Measurements from ENCODE around the gene PEAK3. TPM values are rescaled to one million over a fixed set of nuclear protein-coding genes. Genes with fewer than 3 reads are reported as not detected.

PEAK3 gene
- total and polyA plus RNA-seq, 10 of the 15 experiments (the other 5 are each of a cell fraction or from before 2014, with no cell fraction given): 0.03 to 0.10 (median 0.05) TPM; not detected in 7

- TF ChIP-seq PRDM15 (CRISPR knock-in tag; IDR thresholded peaks at IDR 0.05) (no peak), MTA2 (IDR thresholded peaks at IDR 0.05; ENCODE audit: low read depth) (peak; percentile 71), CEBPZ (IDR thresholded peaks at IDR 0.05; ENCODE audit: low read depth, low read length) (no peak), POLR2AphosphoS2 (IDR thresholded peaks at IDR 0.05; ENCODE audit: low read depth, low read length) (0 out of 2 replicates have a peak, but pooled peaks have one; percentile 43), PAX8 (IDR thresholded peaks at IDR 0.05) (no peak), NFXL1 (IDR thresholded peaks at IDR 0.05; ENCODE audit: borderline replicate concordance) (no peak), BRCA1 (IDR thresholded peaks at IDR 0.05; ENCODE audit: low read depth, low read length) (no peak), RAD21 (IDR thresholded peaks at IDR 0.05; ENCODE audit: insufficient read depth, low read depth, low read length) (peak; percentile 94), MLLT1 (IDR thresholded peaks at IDR 0.05) (no peak), CREM (IDR thresholded peaks at IDR 0.05; ENCODE audit: low read depth) (peak; percentile 41), FOXK2 (IDR thresholded peaks at IDR 0.05) (no peak; the same call in 1 of the 2 replicates)
- TF ChIP-seq, protein P1, sequence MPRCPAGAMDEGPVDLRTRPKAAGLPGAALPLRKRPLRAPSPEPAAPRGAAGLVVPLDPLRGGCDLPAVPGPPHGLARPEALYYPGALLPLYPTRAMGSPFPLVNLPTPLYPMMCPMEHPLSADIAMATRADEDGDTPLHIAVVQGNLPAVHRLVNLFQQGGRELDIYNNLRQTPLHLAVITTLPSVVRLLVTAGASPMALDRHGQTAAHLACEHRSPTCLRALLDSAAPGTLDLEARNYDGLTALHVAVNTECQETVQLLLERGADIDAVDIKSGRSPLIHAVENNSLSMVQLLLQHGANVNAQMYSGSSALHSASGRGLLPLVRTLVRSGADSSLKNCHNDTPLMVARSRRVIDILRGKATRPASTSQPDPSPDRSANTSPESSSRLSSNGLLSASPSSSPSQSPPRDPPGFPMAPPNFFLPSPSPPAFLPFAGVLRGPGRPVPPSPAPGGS (IDR thresholded peaks at IDR 0.05; ENCODE audit: borderline replicate concordance, insufficient read depth, low read depth, low read length, poor library complexity, severe bottlenecking): no peak
- TF ChIP-seq, protein P2, sequence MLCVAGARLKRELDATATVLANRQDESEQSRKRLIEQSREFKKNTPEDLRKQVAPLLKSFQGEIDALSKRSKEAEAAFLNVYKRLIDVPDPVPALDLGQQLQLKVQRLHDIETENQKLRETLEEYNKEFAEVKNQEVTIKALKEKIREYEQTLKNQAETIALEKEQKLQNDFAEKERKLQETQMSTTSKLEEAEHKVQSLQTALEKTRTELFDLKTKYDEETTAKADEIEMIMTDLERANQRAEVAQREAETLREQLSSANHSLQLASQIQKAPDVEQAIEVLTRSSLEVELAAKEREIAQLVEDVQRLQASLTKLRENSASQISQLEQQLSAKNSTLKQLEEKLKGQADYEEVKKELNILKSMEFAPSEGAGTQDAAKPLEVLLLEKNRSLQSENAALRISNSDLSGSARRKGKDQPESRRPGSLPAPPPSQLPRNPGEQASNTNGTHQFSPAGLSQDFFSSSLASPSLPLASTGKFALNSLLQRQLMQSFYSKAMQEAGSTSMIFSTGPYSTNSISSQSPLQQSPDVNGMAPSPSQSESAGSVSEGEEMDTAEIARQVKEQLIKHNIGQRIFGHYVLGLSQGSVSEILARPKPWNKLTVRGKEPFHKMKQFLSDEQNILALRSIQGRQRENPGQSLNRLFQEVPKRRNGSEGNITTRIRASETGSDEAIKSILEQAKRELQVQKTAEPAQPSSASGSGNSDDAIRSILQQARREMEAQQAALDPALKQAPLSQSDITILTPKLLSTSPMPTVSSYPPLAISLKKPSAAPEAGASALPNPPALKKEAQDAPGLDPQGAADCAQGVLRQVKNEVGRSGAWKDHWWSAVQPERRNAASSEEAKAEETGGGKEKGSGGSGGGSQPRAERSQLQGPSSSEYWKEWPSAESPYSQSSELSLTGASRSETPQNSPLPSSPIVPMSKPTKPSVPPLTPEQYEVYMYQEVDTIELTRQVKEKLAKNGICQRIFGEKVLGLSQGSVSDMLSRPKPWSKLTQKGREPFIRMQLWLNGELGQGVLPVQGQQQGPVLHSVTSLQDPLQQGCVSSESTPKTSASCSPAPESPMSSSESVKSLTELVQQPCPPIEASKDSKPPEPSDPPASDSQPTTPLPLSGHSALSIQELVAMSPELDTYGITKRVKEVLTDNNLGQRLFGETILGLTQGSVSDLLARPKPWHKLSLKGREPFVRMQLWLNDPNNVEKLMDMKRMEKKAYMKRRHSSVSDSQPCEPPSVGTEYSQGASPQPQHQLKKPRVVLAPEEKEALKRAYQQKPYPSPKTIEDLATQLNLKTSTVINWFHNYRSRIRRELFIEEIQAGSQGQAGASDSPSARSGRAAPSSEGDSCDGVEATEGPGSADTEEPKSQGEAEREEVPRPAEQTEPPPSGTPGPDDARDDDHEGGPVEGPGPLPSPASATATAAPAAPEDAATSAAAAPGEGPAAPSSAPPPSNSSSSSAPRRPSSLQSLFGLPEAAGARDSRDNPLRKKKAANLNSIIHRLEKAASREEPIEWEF (IDR thresholded peaks at IDR 0.05; ENCODE audit: insufficient replicate concordance, low read depth, low read length): no peak
Measured at GRCh38 chr19:2236314-2237050, 45.5 kb downstream of the PEAK3 start, which contains the start of the genes PLEKHJ1 and SF3A2 (continued).
